ENCODE data around the gene BOD1L1. TPM values are rescaled to one million over a fixed set of nuclear protein-coding genes. Genes with fewer than 3 reads are reported as not detected.

BOD1L1 gene
- total and polyA plus RNA-seq, 2 of the 8 experiments (the other 6 are each of a cell fraction or from before 2014, with no cell fraction given) = 6.8 to 39.3 TPM

- Histone ChIP-seq H3K4me2 (ENCODE audit: insufficient read depth in 1 of 2, low read depth in 2 of 2, low read length in 2 of 2) (no peak overlapping the region), H2BK20ac (ENCODE audit: low read length) (no peak overlapping the region), H3K4me3 (ENCODE audit: extremely low read depth in 1 of 4, insufficient read depth in 2 of 4, low read depth in 3 of 4, low read length in 4 of 4) (no peak overlapping the region), H4K8ac (ENCODE audit: extremely low read depth, insufficient read depth, low read length) (no peak overlapping the region), H3K4me1 (replicated peaks in 1 of 4; ENCODE audit: control insufficient read depth in 3 of 4, insufficient read depth in 4 of 4, low read length in 3 of 4) (peaks cover 2 to 15% (median 6%) of the 10 kb centered on the region in 4 experiments; a peak in 5 of 7 replicates), H2AFZ (ENCODE audit: low read length) (no peak overlapping the region), H3K4ac (replicated peaks; ENCODE audit: insufficient read length, low read depth, low read length) (no peak overlapping the region), H4K20me1 (replicated peaks in 1 of 2; ENCODE audit: control insufficient read depth in 1 of 2, insufficient read depth in 2 of 2, low read length in 2 of 2) (no peaks in the 10 kb centered on the region), H3K27me3 (replicated peaks in 1 of 4; ENCODE audit: control insufficient read depth in 3 of 4, extremely low read depth in 1 of 4, insufficient read depth in 3 of 4, low read length in 3 of 4) (no peaks in the 10 kb centered on the region), H2BK15ac (ENCODE audit: low read length) (no peak overlapping the region), H2BK120ac (replicated peaks; ENCODE audit: low read depth, low read length) (no peak overlapping the region), H2AK5ac (ENCODE audit: low read depth, low read length) (no peak overlapping the region), H3K23ac (ENCODE audit: insufficient read length) (no peak overlapping the region), H3K9ac (replicated peaks in 1 of 4; ENCODE audit: extremely low read depth in 1 of 4, low read depth in 3 of 4, low read length in 3 of 4) (no peak overlapping the region), H3K23me2 (ENCODE audit: low read depth, low read length) (no peaks in the 10 kb centered on the region), H3K14ac (ENCODE audit: insufficient read length) (no peak overlapping the region), H3K56ac (replicated peaks; ENCODE audit: insufficient read length, low read depth, low read length) (no peak overlapping the region), H4K5ac (ENCODE audit: insufficient read length, low read depth, low read length) (no peak overlapping the region), H4K91ac (replicated peaks; ENCODE audit: insufficient read length, low read length) (no peak overlapping the region), H2BK12ac (ENCODE audit: low read depth, low read length) (no peak overlapping the region), H2BK5ac (ENCODE audit: low read depth, low read length) (no peak overlapping the region), H3K27ac (ENCODE audit: low read depth, low read length) (no peak overlapping the region), H3K79me2 (ENCODE audit: control insufficient read depth in 1 of 2, insufficient read depth in 2 of 2, low read length in 2 of 2) (no peaks in the 10 kb centered on the region), H3K36me3 (ENCODE audit: control insufficient read depth in 2 of 4, insufficient read depth in 4 of 4, low read length in 3 of 4) (no peaks in the 10 kb centered on the region), H3K18ac (ENCODE audit: extremely low read depth, low read length) (no peak overlapping the region), H3K9me3 (ENCODE audit: insufficient read depth in 2 of 2, low read depth in 1 of 2, low read length in 1 of 2) (no peaks in the 10 kb centered on the region), H3K79me1 (ENCODE audit: low read depth, low read length) (no peaks in the 10 kb centered on the region)
- peak in 1 of 3 experiments; percentile 25; a peak in 1 of 4 replicates for TF ChIP-seq CTCF (IDR thresholded peaks at IDR 0.05; ENCODE audit: control extremely low read depth in 1 of 3, insufficient read depth in 1 of 3, low read depth in 1 of 3, low read length in 3 of 3)
- no peak for TF ChIP-seq SP1 (IDR thresholded peaks at IDR 0.05; ENCODE audit: low read depth, low read length)
- TF ChIP-seq RBBP5 (IDR thresholded peaks at IDR 0.05; ENCODE audit: borderline replicate concordance, low read depth, low read length) = no peak
- 0 out of 4 replicates have a peak, but pooled peaks of 1 of the 2 experiments have one; percentile 6 for TF ChIP-seq RAD21 (IDR thresholded peaks at IDR 0.05 in 1 of 2, conservative IDR thresholded peaks at IDR 0.05 in 1 of 2; ENCODE audit: low read depth in 2 of 2, low read length in 2 of 2)
- DNase-seq (ENCODE audit: low read depth in 1 of 2, low spot score in 2 of 2) = no peak
- POLR2A ChIA-PET (ENCODE audit: partially characterized antibody) = no interaction called here
- CTCF ChIA-PET (ENCODE audit: partially characterized antibody) = interaction anchor here (1.7 to 9.3 kb wide), 2 partner anchors 10 to 17 kb away, joined by 5 to 108 read pairs; no protein-coding TSS in a partner anchor
- FAIRE-seq = no peak
- 80% methylated on average over 1 of the region's 1 CpG; no CpG with 5 or more reads in 1 of the 2 experiments for WGBS, 2 experiments (ENCODE audit: extremely low coverage in 1 of 2, insufficient coverage in 1 of 2, insufficient read length in 1 of 2, insufficient replicate concordance in 2 of 2, low coverage in 1 of 2, low lambda C conversion rate in 2 of 2, missing lambda C conversion rate in 1 of 2)
Measured at GRCh38 chr4:13645075-13645474, 17.6 kb upstream of the BOD1L1 start.

All from H1 (cell line).